K562 (cell line): Measurements from ENCODE around the gene PYGM. TPM values are rescaled to one million over a fixed set of nuclear protein-coding genes. Genes with fewer than 3 reads are reported as not detected.

Experiments
- ATAC-seq: fragments of 200-7000 bp; cut with Tn5 transposase; 3 replicates; pipeline ENCODE4 v1.9.1; 2020; ENCODE audit warnings: moderate library complexity
- BruUV-seq: library from RNA; stranded (reverse); fragments of 400-500 nt; replicated peaks from 2 replicates; lab custom pipeline; 2021; lab: Mats Ljungman, UMichigan
- CTCF ChIA-PET: fragments of 300-600 bp; formaldehyde crosslinking; extraction: SDS; loops from one replicate; lab custom pipeline; 2021; ENCODE audit warnings: low intra/inter-chr PET ratio; lab: Yijun Ruan, JAX
- POLR2A ChIA-PET: fragments of 300-600, 350-650 bp; sonication (Branson Sonifier 250); formaldehyde crosslinking; extraction: SDS; loops from one replicate; lab custom pipeline; 2021; ENCODE audit warnings: antibody characterized with exemption, inconsistent platforms; lab: Yijun Ruan, JAX
- DNase-seq, 4 experiments: peaks; one replicate each; pipeline versions ENCODE4 v3.0.0 to v3.0.0-alpha.2; 2011 to 2018; ENCODE audit warnings: low spot score in 3 of 4, mixed read lengths in 3 of 4; ENCODE audit errors: extremely low read depth in 1 of 4
- FAIRE-seq: peaks from 2 replicates; lab custom pipeline; 2011; peaks lifted over from hg19 to GRCh38; lab: Jason Lieb, UNC
- H2AFZ ChIP-seq: 2 replicates; pipeline ENCODE4 v1.6.0; 2011; ENCODE audit warnings: low read depth, low read length, control low read depth, inconsistent platforms
- H3K27ac ChIP-seq: fragments of 200-600 bp; 3 replicates; pipeline ENCODE4 v1.8.0; 2011; ENCODE audit warnings: low read depth, mild to moderate bottlenecking, control low read depth, inconsistent platforms, low read length, moderate library complexity, mixed read lengths; ENCODE audit errors: extremely low read depth
- H3K27me3 ChIP-seq, 2 experiments: fragments of 300-600 bp in 1 of 2; 2 replicates in 1 of 2; 3 replicates in 1 of 2; pipeline versions ENCODE4 v1.6.0 to v1.8.0; 2011; ENCODE audit warnings: inconsistent platforms in 2 of 2, low read length in 2 of 2, mild to moderate bottlenecking in 1 of 2, mixed read lengths in 1 of 2, moderate library complexity in 1 of 2; ENCODE audit not compliant: control insufficient read depth in 2 of 2, insufficient read depth in 2 of 2
- H3K36me3 ChIP-seq: fragments of 300-600 bp; 3 replicates; pipeline ENCODE4 v1.8.0; 2011; ENCODE audit warnings: mild to moderate bottlenecking, low read length, inconsistent platforms; ENCODE audit not compliant: control insufficient read depth, insufficient read depth
- H3K4me1 ChIP-seq, 2 experiments: fragments of 200-600 bp in 1 of 2; replicated peaks in 1 of 2; 2 replicates in 1 of 2; 3 replicates in 1 of 2; pipeline versions ENCODE4 v1.5.1 to v1.8.0; 2011; ENCODE audit warnings: inconsistent platforms in 2 of 2, low read length in 2 of 2, mild to moderate bottlenecking in 1 of 2, mixed read lengths in 1 of 2, moderate library complexity in 1 of 2; ENCODE audit not compliant: control insufficient read depth in 2 of 2, insufficient read depth in 2 of 2
- H3K4me2 ChIP-seq: 2 replicates; pipeline ENCODE4 v1.6.1; 2011; ENCODE audit warnings: low read length, control low read depth, inconsistent platforms, mixed read lengths; ENCODE audit not compliant: insufficient read depth
- H3K4me3 ChIP-seq: fragments of 200-600 bp; sonication (generic), shearing (Covaris generic); 2 replicates; pipeline ENCODE4 v1.5.1; 2016; ENCODE audit warnings: control low read depth, inconsistent platforms
- H3K79me2 ChIP-seq: fragments of 200-600 bp; 3 replicates; pipeline ENCODE4 v1.8.0; 2011; ENCODE audit warnings: low read length, inconsistent platforms; ENCODE audit not compliant: control insufficient read depth, insufficient read depth
- H3K9ac ChIP-seq, 2 experiments: 2 replicates each; pipeline versions ENCODE4 v1.6.0 to v1.6.1; 2011; ENCODE audit warnings: low read depth in 2 of 2, low read length in 2 of 2, control low read depth in 1 of 2, inconsistent platforms in 1 of 2, mild to moderate bottlenecking in 1 of 2, mixed read lengths in 1 of 2; ENCODE audit not compliant: insufficient read depth in 1 of 2
- H3K9me1 ChIP-seq: one replicate; pipeline ENCODE4 v1.6.0; 2011; ENCODE audit warnings: inconsistent platforms, mild to moderate bottlenecking, low read length, moderate library complexity; ENCODE audit not compliant: control insufficient read depth, insufficient read depth
- H3K9me3 ChIP-seq: replicated peaks from 2 replicates; pipeline ENCODE4 v1.5.1; 2011; ENCODE audit warnings: low read depth, low read length, inconsistent platforms; ENCODE audit not compliant: control insufficient read depth, insufficient read depth
- H4K20me1 ChIP-seq: replicated peaks from 2 replicates; pipeline ENCODE4 v1.6.1; 2011; ENCODE audit warnings: low read length, inconsistent platforms, mixed read lengths; ENCODE audit not compliant: control insufficient read depth, insufficient read depth
- FOXJ3 ChIP-seq: sonication (generic); formaldehyde crosslinking; IDR thresholded peaks from 2 replicates; pipeline ENCODE4 v1.4.0; 2020; ENCODE audit warnings: mild to moderate bottlenecking, missing genetic modification reagents
- FOXM1 ChIP-seq, 2 experiments: fragments of 450-650 bp in 1 of 2; sonication (generic) in 1 of 2; formaldehyde crosslinking in 1 of 2; IDR thresholded peaks; 2 replicates each; pipeline versions ENCODE4 v1.6.1 to v1.9.0; 2017 to 2022; ENCODE audit warnings: low read depth in 2 of 2, mild to moderate bottlenecking in 2 of 2, missing genetic modification reagents in 1 of 2, moderate library complexity in 1 of 2
- HMG20A ChIP-seq: fragments of 450-650 bp; formaldehyde crosslinking; conservative IDR thresholded peaks from 2 replicates; pipeline ENCODE4 v1.4.0; 2020; ENCODE audit warnings: mild to moderate bottlenecking, mixed read lengths
- HNRNPH1 ChIP-seq: fragments of 200-400 bp; formaldehyde crosslinking; optimal IDR thresholded peaks from 2 replicates; pipeline ENCODE3; 2017; ENCODE audit warnings: low read depth, mild to moderate bottlenecking, low read length, moderate library complexity
- NCOA6 ChIP-seq: fragments of 450-650 bp; IDR thresholded peaks from 2 replicates; pipeline ENCODE4 v1.6.1; 2017; ENCODE audit warnings: mild to moderate bottlenecking
- SNIP1 ChIP-seq: fragments of 450-650 bp; IDR thresholded peaks from 2 replicates; pipeline ENCODE4 v1.7.1; 2017; ENCODE audit warnings: low read depth, mild to moderate bottlenecking
- SRSF7 ChIP-seq: fragments of 200-400 bp; formaldehyde crosslinking; optimal IDR thresholded peaks from 2 replicates; pipeline ENCODE3; 2017; ENCODE audit warnings: mild to moderate bottlenecking, low read depth, low read length
- ZNF184 ChIP-seq: sonication (generic); formaldehyde crosslinking; IDR thresholded peaks from 2 replicates; pipeline ENCODE4 v1.5.0; 2020; ENCODE audit warnings: missing genetic modification reagents
- ZNF212 ChIP-seq: fragments of 450-650 bp; formaldehyde crosslinking; IDR thresholded peaks from 2 replicates; pipeline ENCODE4 v1.4.0; 2020; ENCODE audit warnings: mild to moderate bottlenecking
- WGBS: fragments of 100-300 bp; shearing (Covaris generic); methylation state at CpG from one replicate; pipeline ENCODE4 v1.1.6; 2016; ENCODE audit warnings: low coverage, mixed read lengths; ENCODE audit not compliant: insufficient coverage; ENCODE audit errors: missing lambda C conversion rate; 5-methylcytosine and 5-hydroxymethylcytosine counted together
- in situ Hi-C: fragments of 300-500 bp; cut with MboI; formaldehyde crosslinking; loops from 4 replicates; pipeline ENCODE4 v1.15.0; 2018; ENCODE audit warnings: inconsistent platforms, mixed read lengths
- intact Hi-C: fragments of 100-400 bp; cut with micrococcal nuclease; formaldehyde crosslinking; loops from 2 replicates; pipeline ENCODE4 v1.14.2; 2022
- polyA plus RNA-seq, 8 experiments: library from polyadenylated mRNA; depleted of rRNA in 4 of 8; stranded (reverse) in 5 of 8; unstranded in 3 of 8; fragments of >200 nt; fragmentation: Nextera tagmentation in 2 of 8; fragmentation: Illumina TruSeq in 1 of 8; extraction: Ambion mirVana in 2 of 8; extraction: Trizol in 1 of 8; gene quantifications; 2 replicates each; pipeline versions ENCODE4 v1.2.1 to v1.2.3, GENCODE V29; 2011 to 2014; ENCODE audit warnings: inconsistent platforms in 1 of 8, missing spikeins in 1 of 8
- total RNA-seq, 7 experiments: library from RNA; depleted of rRNA in 6 of 7; stranded (reverse); fragments of >200 nt in 6 of 7; fragmentation: Illumina TruSeq in 2 of 7; extraction: Trizol in 2 of 7; gene quantifications; 2 replicates each; pipeline versions ENCODE4 v1.2.1 to v1.2.3, GENCODE V29; 2011 to 2021; ENCODE audit warnings: low replicate concordance in 1 of 7
- TF ChIP-seq, protein P1 (sequence below): fragments of 200-400 bp; formaldehyde crosslinking; IDR thresholded peaks from 2 replicates; pipeline ENCODE4 v1.6.1; 2017; ENCODE audit warnings: mild to moderate bottlenecking, low read depth, low read length, moderate library complexity
- TF ChIP-seq, protein P2 (sequence below): IDR thresholded peaks from 2 replicates; pipeline ENCODE4 v1.6.1; 2012; ENCODE audit warnings: low read depth, low read length, improper control_type of control experiment, borderline replicate concordance
- TF ChIP-seq, protein P3 (sequence below): fragments of 450-650 bp; formaldehyde crosslinking; IDR thresholded peaks from 2 replicates; pipeline ENCODE4 v1.4.0; 2020; ENCODE audit warnings: mild to moderate bottlenecking

The PYGM gene
- total and polyA plus RNA-seq, 9 of the 15 experiments (the other 6 are each of a cell fraction or from before 2014, with no cell fraction given) = 0.07 to 1.5 (median 0.68) TPM

GRCh38 chr11:64711138-64711955 is 48.4 kb downstream of the PYGM start:
- ChIA-PET POLR2A (no interaction called here), CTCF (no interaction called here)
- intact Hi-C loops (no loop called here), in situ Hi-C loops (no loop called here)
- H2AFZ ChIP-seq = peak overlapping the region; percentile 62; the same call in 1 of the 2 replicates
- no peak overlapping the region for H3K4me3 ChIP-seq
- no peaks in the 10 kb centered on the region for H3K36me3 ChIP-seq
- FAIRE-seq (no peak), ATAC-seq (no peak), DNase-seq (peak in 2 of 4 experiments; percentile 33 to 41)
- 66% methylated on average over 24 of the region's 46 CpGs for whole genome bisulfite sequencing
- no peaks in the 10 kb centered on the region; the same call in 1 of the 2 replicates for H3K9me3 ChIP-seq
- H3K9ac ChIP-seq = peak overlapping the region in 1 of 2 experiments; percentile 68; a peak in 1 of 4 replicates
- H3K9me1 ChIP-seq = no peaks in the 10 kb centered on the region
- H3K4me2 ChIP-seq = no peak overlapping the region
- peaks cover 8% of the 10 kb centered on the region; the same call in 1 of the 2 replicates for H4K20me1 ChIP-seq
- H3K27ac ChIP-seq = no peak overlapping the region
- peaks cover 21 to 30% of the 10 kb centered on the region in 2 experiments for H3K27me3 ChIP-seq
- no TSS peak for BruUV-seq
- peaks cover 12 to 38% of the 10 kb centered on the region in 2 experiments for H3K4me1 ChIP-seq
- no peaks in the 10 kb centered on the region for H3K79me2 ChIP-seq
- TF ChIP-seq, protein P1, sequence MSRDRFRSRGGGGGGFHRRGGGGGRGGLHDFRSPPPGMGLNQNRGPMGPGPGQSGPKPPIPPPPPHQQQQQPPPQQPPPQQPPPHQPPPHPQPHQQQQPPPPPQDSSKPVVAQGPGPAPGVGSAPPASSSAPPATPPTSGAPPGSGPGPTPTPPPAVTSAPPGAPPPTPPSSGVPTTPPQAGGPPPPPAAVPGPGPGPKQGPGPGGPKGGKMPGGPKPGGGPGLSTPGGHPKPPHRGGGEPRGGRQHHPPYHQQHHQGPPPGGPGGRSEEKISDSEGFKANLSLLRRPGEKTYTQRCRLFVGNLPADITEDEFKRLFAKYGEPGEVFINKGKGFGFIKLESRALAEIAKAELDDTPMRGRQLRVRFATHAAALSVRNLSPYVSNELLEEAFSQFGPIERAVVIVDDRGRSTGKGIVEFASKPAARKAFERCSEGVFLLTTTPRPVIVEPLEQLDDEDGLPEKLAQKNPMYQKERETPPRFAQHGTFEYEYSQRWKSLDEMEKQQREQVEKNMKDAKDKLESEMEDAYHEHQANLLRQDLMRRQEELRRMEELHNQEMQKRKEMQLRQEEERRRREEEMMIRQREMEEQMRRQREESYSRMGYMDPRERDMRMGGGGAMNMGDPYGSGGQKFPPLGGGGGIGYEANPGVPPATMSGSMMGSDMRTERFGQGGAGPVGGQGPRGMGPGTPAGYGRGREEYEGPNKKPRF = no peak
- TF ChIP-seq SRSF7 = no peak
- TF ChIP-seq, protein P2, sequence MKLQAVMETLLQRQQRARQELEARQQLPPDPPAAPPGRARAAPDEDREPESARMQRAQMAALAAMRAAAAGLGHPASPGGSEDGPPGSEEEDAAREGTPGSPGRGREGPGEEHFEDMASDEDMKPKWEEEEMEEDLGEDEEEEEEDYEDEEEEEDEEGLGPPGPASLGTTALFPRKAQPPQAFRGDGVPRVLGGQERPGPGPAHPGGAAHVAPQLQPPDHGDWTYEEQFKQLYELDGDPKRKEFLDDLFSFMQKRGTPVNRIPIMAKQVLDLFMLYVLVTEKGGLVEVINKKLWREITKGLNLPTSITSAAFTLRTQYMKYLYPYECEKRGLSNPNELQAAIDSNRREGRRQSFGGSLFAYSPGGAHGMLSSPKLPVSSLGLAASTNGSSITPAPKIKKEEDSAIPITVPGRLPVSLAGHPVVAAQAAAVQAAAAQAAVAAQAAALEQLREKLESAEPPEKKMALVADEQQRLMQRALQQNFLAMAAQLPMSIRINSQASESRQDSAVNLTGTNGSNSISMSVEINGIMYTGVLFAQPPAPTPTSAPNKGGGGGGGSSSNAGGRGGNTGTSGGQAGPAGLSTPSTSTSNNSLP = no peak
- TF ChIP-seq FOXM1 (IDR thresholded peaks at IDR 0.05; ENCODE audit: low read depth) = no peak
- TF ChIP-seq FOXM1 (CRISPR knock-in tag; IDR thresholded peaks at IDR 0.05; ENCODE audit: low read depth) = no peak
- TF ChIP-seq, protein P3, sequence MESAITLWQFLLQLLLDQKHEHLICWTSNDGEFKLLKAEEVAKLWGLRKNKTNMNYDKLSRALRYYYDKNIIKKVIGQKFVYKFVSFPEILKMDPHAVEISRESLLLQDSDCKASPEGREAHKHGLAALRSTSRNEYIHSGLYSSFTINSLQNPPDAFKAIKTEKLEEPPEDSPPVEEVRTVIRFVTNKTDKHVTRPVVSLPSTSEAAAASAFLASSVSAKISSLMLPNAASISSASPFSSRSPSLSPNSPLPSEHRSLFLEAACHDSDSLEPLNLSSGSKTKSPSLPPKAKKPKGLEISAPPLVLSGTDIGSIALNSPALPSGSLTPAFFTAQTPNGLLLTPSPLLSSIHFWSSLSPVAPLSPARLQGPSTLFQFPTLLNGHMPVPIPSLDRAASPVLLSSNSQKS (CRISPR knock-in tag) = no peak
- TF ChIP-seq HNRNPH1 = no peak
- no peak for TF ChIP-seq HMG20A (CRISPR knock-in tag)
- TF ChIP-seq FOXJ3 = no peak
- TF ChIP-seq ZNF184 (CRISPR knock-in tag) = no peak
- no peak for TF ChIP-seq NCOA6
- no peak for TF ChIP-seq SNIP1
- no peak for TF ChIP-seq ZNF212 (CRISPR knock-in tag)
- TF ChIP-seq, all 486 proteins: peak for 0
